Measurements from ENCODE around the gene C10orf143. TPM values are rescaled to one million over a fixed set of nuclear protein-coding genes. Genes with fewer than 3 reads are reported as not detected.

The C10orf143 gene
- total and polyA plus RNA-seq, 2 experiments from 2014 or later, result 0.21 to 3.7 TPM

DNA sequence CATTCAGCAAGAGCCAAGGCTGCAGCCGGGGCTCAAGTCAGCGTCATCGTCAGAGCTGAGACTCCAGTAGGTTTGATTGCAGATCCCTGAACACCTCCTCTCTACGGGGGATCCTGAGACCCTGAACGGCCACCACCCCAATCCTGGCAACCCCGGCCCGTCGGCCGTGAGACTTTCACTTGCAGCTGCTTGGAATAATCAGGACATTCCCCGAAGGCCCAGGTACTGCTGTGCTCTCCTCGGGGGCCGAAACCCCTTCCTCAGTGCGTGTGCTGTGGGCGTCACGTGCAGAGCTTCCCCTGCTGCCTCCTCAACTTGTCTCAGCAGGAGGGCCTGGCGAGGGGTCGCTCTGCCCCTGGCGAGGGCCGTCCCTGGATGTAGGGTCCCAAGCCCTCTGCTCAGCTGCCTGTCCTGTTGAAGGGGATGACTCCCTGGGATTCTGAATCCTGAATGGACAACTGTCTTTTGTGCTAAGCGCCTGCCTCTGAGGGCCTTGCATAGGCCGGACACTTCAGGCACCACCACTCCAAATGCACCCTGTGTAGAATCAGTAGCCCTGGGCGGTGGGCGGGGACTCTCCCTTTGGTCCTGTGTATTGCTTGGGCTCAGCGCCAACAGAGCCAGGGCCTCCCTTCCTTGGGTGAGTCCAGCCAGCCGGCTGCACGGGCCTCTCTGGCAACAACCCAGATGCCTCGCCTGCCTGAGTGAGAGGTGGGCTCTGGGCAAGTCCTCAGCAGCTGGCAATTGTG lies 82.7 kb downstream of the C10orf143 start:
- H3K27me3 Mint-ChIP-seq (ENCODE audit: insufficient read depth, low read depth, poor library complexity), result peaks cover 9% of the 10 kb centered on the region
- H3K4me3 Mint-ChIP-seq, result no peak overlapping the region
- no peaks in the 10 kb centered on the region for H3K4me1 Mint-ChIP-seq
- Histone ChIP-seq H3K9me2 (ENCODE audit: insufficient read depth) (no peaks in the 10 kb centered on the region), H3K79me2 (replicated peaks; ENCODE audit: insufficient read depth) (no peaks in the 10 kb centered on the region), H3F3A (replicated peaks; ENCODE audit: low read depth) (no peaks in the 10 kb centered on the region), H3K4me1 (ENCODE audit: insufficient read depth) (no peaks in the 10 kb centered on the region), H3K36me3 (ENCODE audit: insufficient read depth) (no peaks in the 10 kb centered on the region), H4K20me1 (replicated peaks; ENCODE audit: insufficient read depth) (no peaks in the 10 kb centered on the region), H3K4me2 (no peak overlapping the region), H3K27me3 (ENCODE audit: insufficient read depth) (no peaks in the 10 kb centered on the region), H3K4me3 (no peak overlapping the region), H2AFZ (0 out of 2 replicates have a peak overlapping the region, but pooled peaks have one; percentile 18), H3K27ac (ENCODE audit: low read depth) (no peak overlapping the region)
- no peaks in the 10 kb centered on the region; the same call in 2 of the 3 replicates for H3K36me3 Mint-ChIP-seq (ENCODE audit: low read depth)
- ATAC-seq (no peak), DNase-seq (ENCODE audit: low spot score) (no peak)
- no peaks in the 10 kb centered on the region; the same call in 1 of the 3 replicates for H3K9me3 Mint-ChIP-seq
- no peak overlapping the region for H3K27ac Mint-ChIP-seq
- TF ChIP-seq JUNB (IDR thresholded peaks at IDR 0.05; ENCODE audit: unreplicated experiment) (no peak), ZNF331 (CRISPR knock-in tag; IDR thresholded peaks at IDR 0.05; ENCODE audit: low read depth) (no peak), POLR2AphosphoS5 (IDR thresholded peaks at IDR 0.05; ENCODE audit: low read depth) (no peak), CREB1 (CRISPR knock-in tag; IDR thresholded peaks at IDR 0.05; ENCODE audit: low read depth) (no peak), ETS1 (IDR thresholded peaks at IDR 0.05) (no peak), STAT1 (IDR thresholded peaks at IDR 0.05; ENCODE audit: unreplicated experiment) (no peak), CTCF (conservative IDR thresholded peaks at IDR 0.05; ENCODE audit: low read depth in 2 of 2) (no peak)

GRCh38 chr10:130026670-130027456 lies 83.8 kb downstream of the C10orf143 start:
- no peaks in the 10 kb centered on the region for H3K4me1 Mint-ChIP-seq
- H3K9me3 Mint-ChIP-seq, result no peaks in the 10 kb centered on the region; the same call in 2 of the 3 replicates
- H3K4me2 ChIP-seq, result no peak overlapping the region

More at GRCh38 chr10:130026670-130027456, 83.8 kb downstream of the C10orf143 start:
- Histone ChIP-seq H3K4me1 (ENCODE audit: insufficient read depth) (no peaks in the 10 kb centered on the region), H3K9me2 (ENCODE audit: insufficient read depth) (no peaks in the 10 kb centered on the region), H3K79me2 (replicated peaks; ENCODE audit: insufficient read depth) (no peaks in the 10 kb centered on the region), H3K27ac (ENCODE audit: low read depth) (no peak overlapping the region), H3K4me3 (no peak overlapping the region), H3K36me3 (ENCODE audit: insufficient read depth) (no peaks in the 10 kb centered on the region), H3F3A (replicated peaks; ENCODE audit: low read depth) (no peaks in the 10 kb centered on the region), H2AFZ (no peak overlapping the region), H3K27me3 (ENCODE audit: insufficient read depth) (no peaks in the 10 kb centered on the region), H4K20me1 (replicated peaks; ENCODE audit: insufficient read depth) (no peaks in the 10 kb centered on the region)
- no peak for TF ChIP-seq EZH2 (IDR thresholded peaks at IDR 0.05; ENCODE audit: low read depth, unreplicated experiment)
- no peak for TF ChIP-seq NANOG (IDR thresholded peaks at IDR 0.05; ENCODE audit: borderline replicate concordance)
- TF ChIP-seq, protein P1, sequence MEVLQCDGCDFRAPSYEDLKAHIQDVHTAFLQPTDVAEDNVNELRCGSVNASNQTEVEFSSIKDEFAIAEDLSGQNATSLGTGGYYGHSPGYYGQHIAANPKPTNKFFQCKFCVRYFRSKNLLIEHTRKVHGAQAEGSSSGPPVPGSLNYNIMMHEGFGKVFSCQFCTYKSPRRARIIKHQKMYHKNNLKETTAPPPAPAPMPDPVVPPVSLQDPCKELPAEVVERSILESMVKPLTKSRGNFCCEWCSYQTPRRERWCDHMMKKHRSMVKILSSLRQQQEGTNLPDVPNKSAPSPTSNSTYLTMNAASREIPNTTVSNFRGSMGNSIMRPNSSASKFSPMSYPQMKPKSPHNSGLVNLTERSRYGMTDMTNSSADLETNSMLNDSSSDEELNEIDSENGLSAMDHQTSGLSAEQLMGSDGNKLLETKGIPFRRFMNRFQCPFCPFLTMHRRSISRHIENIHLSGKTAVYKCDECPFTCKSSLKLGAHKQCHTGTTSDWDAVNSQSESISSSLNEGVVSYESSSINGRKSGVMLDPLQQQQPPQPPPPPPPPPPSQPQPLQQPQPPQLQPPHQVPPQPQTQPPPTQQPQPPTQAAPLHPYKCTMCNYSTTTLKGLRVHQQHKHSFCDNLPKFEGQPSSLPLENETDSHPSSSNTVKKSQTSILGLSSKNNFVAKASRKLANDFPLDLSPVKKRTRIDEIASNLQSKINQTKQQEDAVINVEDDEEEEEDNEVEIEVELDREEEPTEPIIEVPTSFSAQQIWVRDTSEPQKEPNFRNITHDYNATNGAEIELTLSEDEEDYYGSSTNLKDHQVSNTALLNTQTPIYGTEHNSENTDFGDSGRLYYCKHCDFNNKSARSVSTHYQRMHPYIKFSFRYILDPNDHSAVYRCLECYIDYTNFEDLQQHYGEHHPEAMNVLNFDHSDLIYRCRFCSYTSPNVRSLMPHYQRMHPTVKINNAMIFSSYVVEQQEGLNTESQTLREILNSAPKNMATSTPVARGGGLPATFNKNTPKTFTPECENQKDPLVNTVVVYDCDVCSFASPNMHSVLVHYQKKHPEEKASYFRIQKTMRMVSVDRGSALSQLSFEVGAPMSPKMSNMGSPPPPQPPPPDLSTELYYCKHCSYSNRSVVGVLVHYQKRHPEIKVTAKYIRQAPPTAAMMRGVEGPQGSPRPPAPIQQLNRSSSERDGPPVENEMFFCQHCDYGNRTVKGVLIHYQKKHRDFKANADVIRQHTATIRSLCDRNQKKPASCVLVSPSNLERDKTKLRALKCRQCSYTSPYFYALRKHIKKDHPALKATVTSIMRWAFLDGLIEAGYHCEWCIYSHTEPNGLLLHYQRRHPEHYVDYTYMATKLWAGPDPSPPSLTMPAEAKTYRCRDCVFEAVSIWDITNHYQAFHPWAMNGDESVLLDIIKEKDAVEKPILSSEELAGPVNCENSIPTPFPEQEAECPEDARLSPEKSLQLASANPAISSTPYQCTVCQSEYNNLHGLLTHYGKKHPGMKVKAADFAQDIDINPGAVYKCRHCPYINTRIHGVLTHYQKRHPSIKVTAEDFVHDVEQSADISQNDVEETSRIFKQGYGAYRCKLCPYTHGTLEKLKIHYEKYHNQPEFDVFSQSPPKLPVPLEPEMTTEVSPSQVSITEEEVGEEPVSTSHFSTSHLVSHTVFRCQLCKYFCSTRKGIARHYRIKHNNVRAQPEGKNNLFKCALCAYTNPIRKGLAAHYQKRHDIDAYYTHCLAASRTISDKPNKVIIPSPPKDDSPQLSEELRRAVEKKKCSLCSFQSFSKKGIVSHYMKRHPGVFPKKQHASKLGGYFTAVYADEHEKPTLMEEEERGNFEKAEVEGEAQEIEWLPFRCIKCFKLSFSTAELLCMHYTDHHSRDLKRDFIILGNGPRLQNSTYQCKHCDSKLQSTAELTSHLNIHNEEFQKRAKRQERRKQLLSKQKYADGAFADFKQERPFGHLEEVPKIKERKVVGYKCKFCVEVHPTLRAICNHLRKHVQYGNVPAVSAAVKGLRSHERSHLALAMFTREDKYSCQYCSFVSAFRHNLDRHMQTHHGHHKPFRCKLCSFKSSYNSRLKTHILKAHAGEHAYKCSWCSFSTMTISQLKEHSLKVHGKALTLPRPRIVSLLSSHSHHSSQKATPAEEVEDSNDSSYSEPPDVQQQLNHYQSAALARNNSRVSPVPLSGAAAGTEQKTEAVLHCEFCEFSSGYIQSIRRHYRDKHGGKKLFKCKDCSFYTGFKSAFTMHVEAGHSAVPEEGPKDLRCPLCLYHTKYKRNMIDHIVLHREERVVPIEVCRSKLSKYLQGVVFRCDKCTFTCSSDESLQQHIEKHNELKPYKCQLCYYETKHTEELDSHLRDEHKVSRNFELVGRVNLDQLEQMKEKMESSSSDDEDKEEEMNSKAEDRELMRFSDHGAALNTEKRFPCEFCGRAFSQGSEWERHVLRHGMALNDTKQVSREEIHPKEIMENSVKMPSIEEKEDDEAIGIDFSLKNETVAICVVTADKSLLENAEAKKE (CRISPR knock-in tag; IDR thresholded peaks at IDR 0.05), result no peak
- Mint-ChIP-seq H3K36me3 (ENCODE audit: low read depth) (no peaks in the 10 kb centered on the region; the same call in 2 of the 3 replicates), H3K27me3 (ENCODE audit: insufficient read depth, low read depth, poor library complexity) (peaks cover 12% of the 10 kb centered on the region), H3K27ac (no peak overlapping the region), H3K4me3 (no peak overlapping the region)
- no peak for DNase-seq (ENCODE audit: low spot score)
- ATAC-seq, result no peak

All from GM23338 (cell line).